SK-N-SH treated with all-trans-retinoic acid at 6 μM for 48 hours (cell line): ENCODE data around the gene ADGB.

ENCODE experiments used
- ATAC-seq: fragments of 200-7000 bp; cut with Tn5 transposase; 3 replicates; pipeline ENCODE4 v1.9.1; 2020; ENCODE audit warnings: mild to moderate bottlenecking, moderate library complexity
- ARNTL ChIP-seq: fragments of 450-650 bp; formaldehyde crosslinking; IDR thresholded peaks from 2 replicates; pipeline ENCODE4 v1.5.0; 2020; ENCODE audit warnings: low read depth, mild to moderate bottlenecking, moderate library complexity, borderline replicate concordance
- CREB5 ChIP-seq: fragments of 250-450 bp; sonication (Bioruptor Pico); IDR thresholded peaks from 2 replicates; pipeline ENCODE4 v1.5.1; 2020; ENCODE audit warnings: low read depth, mild to moderate bottlenecking, moderate library complexity
- CSDC2 ChIP-seq: fragments of 250-450 bp; sonication (Bioruptor Pico); IDR thresholded peaks from 2 replicates; pipeline ENCODE4 v1.5.0; 2020; ENCODE audit warnings: mild to moderate bottlenecking, moderate library complexity
- ESRRG ChIP-seq: fragments of 250-450 bp; sonication (Bioruptor Pico); IDR thresholded peaks from 2 replicates; pipeline ENCODE4 v1.6.1; 2021; ENCODE audit warnings: mild to moderate bottlenecking
- GLIS3 ChIP-seq: fragments of 250-450 bp; sonication (Bioruptor Pico); IDR thresholded peaks from 2 replicates; pipeline ENCODE4 v1.5.0; 2020; ENCODE audit warnings: mild to moderate bottlenecking, moderate library complexity
- ISL1 ChIP-seq: fragments of 250-450 bp; sonication (Bioruptor Pico); IDR thresholded peaks from 2 replicates; pipeline ENCODE4 v2.1.2; 2022; ENCODE audit warnings: mild to moderate bottlenecking, moderate library complexity
- OSR1 ChIP-seq: fragments of 250-450 bp; sonication (Bioruptor Pico); IDR thresholded peaks from 2 replicates; pipeline ENCODE4 v1.8.0; 2022; ENCODE audit warnings: moderate library complexity, mild to moderate bottlenecking, inconsistent platforms
- PATZ1 ChIP-seq: fragments of 250-450 bp; sonication (Bioruptor Pico); IDR thresholded peaks from 2 replicates; pipeline ENCODE4 v1.8.0; 2020; ENCODE audit warnings: mild to moderate bottlenecking, moderate library complexity, borderline replicate concordance
- POU6F1 ChIP-seq: fragments of 250-450 bp; sonication (Bioruptor Pico); IDR thresholded peaks from 2 replicates; pipeline ENCODE4 v1.8.0; 2021; ENCODE audit warnings: low read depth, mild to moderate bottlenecking, moderate library complexity, borderline replicate concordance
- PPARA ChIP-seq: fragments of 250-450 bp; sonication (Bioruptor Pico); IDR thresholded peaks from 2 replicates; pipeline ENCODE4 v1.5.0; 2020; ENCODE audit warnings: mild to moderate bottlenecking, borderline replicate concordance
- RARB ChIP-seq: fragments of 250-450 bp; sonication (Bioruptor Pico); IDR thresholded peaks from 2 replicates; pipeline ENCODE4 v1.8.0; 2021; ENCODE audit warnings: mild to moderate bottlenecking, moderate library complexity
- SNAI2 ChIP-seq: fragments of 250-450 bp; sonication (Bioruptor Pico); IDR thresholded peaks from 2 replicates; pipeline ENCODE4 v1.5.0; 2020; ENCODE audit warnings: mild to moderate bottlenecking, moderate library complexity
- TCF4 ChIP-seq: fragments of 250-450 bp; sonication (Bioruptor Pico); IDR thresholded peaks from 2 replicates; pipeline ENCODE4 v1.8.0; 2021; ENCODE audit warnings: mild to moderate bottlenecking, moderate library complexity, borderline replicate concordance
- TSHZ2 ChIP-seq: fragments of 250-450 bp; sonication (Bioruptor Pico); IDR thresholded peaks from 2 replicates; pipeline ENCODE4 v1.5.0; 2020; ENCODE audit warnings: mild to moderate bottlenecking, moderate library complexity
- ZC3H10 ChIP-seq: fragments of 250-450 bp; sonication (Bioruptor Pico); IDR thresholded peaks from 2 replicates; pipeline ENCODE4 v1.5.1; 2021; ENCODE audit warnings: mild to moderate bottlenecking, moderate library complexity
- ZFP3 ChIP-seq: fragments of 250-450 bp; sonication (Bioruptor Pico); IDR thresholded peaks from 2 replicates; pipeline ENCODE4 v1.5.0; 2020; ENCODE audit warnings: mild to moderate bottlenecking, moderate library complexity
- ZFP30 ChIP-seq: fragments of 450-650 bp; formaldehyde crosslinking; IDR thresholded peaks from 2 replicates; pipeline ENCODE4 v1.5.0; 2022; ENCODE audit warnings: mild to moderate bottlenecking, moderate library complexity
- ZNF565 ChIP-seq: fragments of 450-650 bp; formaldehyde crosslinking; conservative IDR thresholded peaks from 2 replicates; pipeline ENCODE4 v1.5.0; 2020; ENCODE audit warnings: low read depth, mild to moderate bottlenecking, moderate library complexity
- ZNF70 ChIP-seq: fragments of 450-650 bp; formaldehyde crosslinking; IDR thresholded peaks from 2 replicates; pipeline ENCODE4 v1.5.0; 2020; ENCODE audit warnings: mild to moderate bottlenecking, moderate library complexity
- ZNF8 ChIP-seq: fragments of 450-650 bp; formaldehyde crosslinking; IDR thresholded peaks from 2 replicates; pipeline ENCODE4 v1.5.0; 2020; ENCODE audit warnings: mild to moderate bottlenecking, moderate library complexity
- TF ChIP-seq, protein P1 (sequence below): fragments of 250-450 bp; sonication (Bioruptor Pico); IDR thresholded peaks from 2 replicates; pipeline ENCODE4 v1.5.1; 2021; ENCODE audit warnings: mild to moderate bottlenecking, moderate library complexity

Gene ADGB

DNA sequence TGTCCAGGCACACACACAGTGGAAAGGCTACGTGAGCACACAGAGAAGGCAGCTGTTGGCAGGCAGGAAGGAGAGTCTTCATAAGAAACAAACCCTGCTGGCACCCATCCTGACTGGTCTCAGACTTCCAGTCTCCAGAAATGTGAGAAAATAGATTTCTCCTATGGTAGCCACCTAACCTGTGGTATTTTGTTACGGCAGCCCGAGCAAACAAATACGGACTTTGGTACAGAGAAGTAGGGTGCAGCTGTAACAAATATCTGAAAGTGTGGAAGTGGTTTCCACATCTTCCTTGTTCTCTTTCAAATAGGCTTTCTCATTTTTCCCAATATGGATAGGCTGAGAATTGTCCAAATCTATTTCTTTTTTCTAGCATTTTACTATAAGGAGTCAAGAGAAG, 94.6 kb downstream of the ADGB start:
- TF ChIP-seq CREB5: no peak
- TF ChIP-seq PPARA (CRISPR knock-in tag): no peak
- no peak for TF ChIP-seq RARB (CRISPR knock-in tag)
- TF ChIP-seq, all 23 proteins: peak for 0
- no peak for ATAC-seq

- TF ChIP-seq TSHZ2: no peak
- no peak for TF ChIP-seq ZC3H10
- no peak for TF ChIP-seq ESRRG (CRISPR knock-in tag)
- no peak for TF ChIP-seq ISL1 (CRISPR knock-in tag)
- TF ChIP-seq POU6F1 (CRISPR knock-in tag): no peak
- no peak for TF ChIP-seq ZFP3
- TF ChIP-seq ARNTL (CRISPR knock-in tag): no peak
- no peak for TF ChIP-seq SNAI2 (CRISPR knock-in tag)
- no peak for TF ChIP-seq CSDC2 (CRISPR knock-in tag)
- no peak for TF ChIP-seq ZNF8 (CRISPR knock-in tag)
- no peak for TF ChIP-seq ZNF565 (CRISPR knock-in tag)
- no peak for TF ChIP-seq GLIS3 (CRISPR knock-in tag)
- TF ChIP-seq PPARA (CRISPR knock-in tag): no peak
- no peak for TF ChIP-seq RARB (CRISPR knock-in tag)
- TF ChIP-seq PATZ1 (CRISPR knock-in tag): no peak
- TF ChIP-seq, protein P1, sequence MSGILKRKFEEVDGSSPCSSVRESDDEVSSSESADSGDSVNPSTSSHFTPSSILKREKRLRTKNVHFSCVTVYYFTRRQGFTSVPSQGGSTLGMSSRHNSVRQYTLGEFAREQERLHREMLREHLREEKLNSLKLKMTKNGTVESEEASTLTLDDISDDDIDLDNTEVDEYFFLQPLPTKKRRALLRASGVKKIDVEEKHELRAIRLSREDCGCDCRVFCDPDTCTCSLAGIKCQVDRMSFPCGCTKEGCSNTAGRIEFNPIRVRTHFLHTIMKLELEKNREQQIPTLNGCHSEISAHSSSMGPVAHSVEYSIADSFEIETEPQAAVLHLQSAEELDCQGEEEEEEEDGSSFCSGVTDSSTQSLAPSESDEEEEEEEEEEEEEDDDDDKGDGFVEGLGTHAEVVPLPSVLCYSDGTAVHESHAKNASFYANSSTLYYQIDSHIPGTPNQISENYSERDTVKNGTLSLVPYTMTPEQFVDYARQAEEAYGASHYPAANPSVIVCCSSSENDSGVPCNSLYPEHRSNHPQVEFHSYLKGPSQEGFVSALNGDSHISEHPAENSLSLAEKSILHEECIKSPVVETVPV (CRISPR knock-in tag): no peak
- TF ChIP-seq ZNF70 (CRISPR knock-in tag): no peak
- TF ChIP-seq TCF4 (CRISPR knock-in tag): no peak
- no peak for ATAC-seq
Measured at GRCh38 chr6:146697921-146698320, 99.1 kb downstream of the ADGB start.

DNA sequence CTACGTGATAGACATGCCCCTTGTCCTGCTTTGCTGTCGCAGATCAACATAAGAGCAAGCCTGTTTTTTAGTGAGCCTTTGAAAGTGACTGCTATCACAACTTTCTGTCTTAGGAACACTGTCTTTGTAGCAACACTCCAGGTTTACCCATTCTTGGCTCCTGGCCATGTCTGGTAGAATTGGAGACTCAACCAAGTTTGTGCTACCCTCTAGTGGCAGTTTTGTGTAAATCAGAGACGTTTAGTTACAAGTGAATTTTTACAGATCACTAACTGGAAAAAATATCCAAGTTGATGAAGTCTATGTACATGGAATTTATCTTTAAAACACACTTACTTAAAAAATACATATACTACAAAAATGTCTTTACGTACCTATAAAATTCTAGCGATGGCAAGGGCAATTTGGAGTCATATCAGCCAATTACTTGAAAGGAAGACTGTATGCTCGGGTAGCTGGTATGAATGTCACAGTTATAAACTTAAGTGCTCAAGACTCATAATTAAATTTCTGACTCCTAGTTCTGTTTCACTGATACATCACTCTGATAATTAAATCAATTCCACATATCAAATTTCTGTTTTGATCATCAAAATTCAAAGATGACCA, 101.4 kb downstream of the ADGB start:
- ATAC-seq: peak; percentile 79
- TF ChIP-seq OSR1 (CRISPR knock-in tag): no peak
- no peak for TF ChIP-seq ZFP3
- TF ChIP-seq ISL1 (CRISPR knock-in tag): no peak
- TF ChIP-seq TSHZ2: no peak
- TF ChIP-seq ZNF565 (CRISPR knock-in tag): no peak
- TF ChIP-seq TCF4 (CRISPR knock-in tag): no peak
- TF ChIP-seq CREB5: no peak
- TF ChIP-seq PPARA (CRISPR knock-in tag): no peak
- TF ChIP-seq ESRRG (CRISPR knock-in tag): no peak
- no peak for TF ChIP-seq ZC3H10
- no peak for TF ChIP-seq ZFP30 (CRISPR knock-in tag)
- no peak for TF ChIP-seq ZNF70 (CRISPR knock-in tag)
- no peak for TF ChIP-seq GLIS3 (CRISPR knock-in tag)
- TF ChIP-seq PATZ1 (CRISPR knock-in tag): no peak
- TF ChIP-seq, all 23 proteins: peak for 0
